Occipital lobe (tissue), 2 donors: ENCODE data around the gene TNS3. TPM values are rescaled to one million over a fixed set of nuclear protein-coding genes. Genes with fewer than 3 reads are reported as not detected.
"Not testable (repeated sequence)": the region's sequence is repeated elsewhere in the genome, so short reads cannot be mapped to it uniquely, and the experiment has no call there.

ENCODE experiments used
- DNase-seq: peaks from one replicate; lab custom pipeline; 2025; lab: John Stamatoyannopoulos, UW
- total RNA-seq: library from RNA; depleted of rRNA; stranded (reverse); fragments of >200 nt; gene quantifications from one replicate; pipeline ENCODE4 v1.2.3, GENCODE V29; 2014

TNS3 gene
- total RNA-seq, 1 donor from 2014 or later: 7.5 TPM

DNA sequence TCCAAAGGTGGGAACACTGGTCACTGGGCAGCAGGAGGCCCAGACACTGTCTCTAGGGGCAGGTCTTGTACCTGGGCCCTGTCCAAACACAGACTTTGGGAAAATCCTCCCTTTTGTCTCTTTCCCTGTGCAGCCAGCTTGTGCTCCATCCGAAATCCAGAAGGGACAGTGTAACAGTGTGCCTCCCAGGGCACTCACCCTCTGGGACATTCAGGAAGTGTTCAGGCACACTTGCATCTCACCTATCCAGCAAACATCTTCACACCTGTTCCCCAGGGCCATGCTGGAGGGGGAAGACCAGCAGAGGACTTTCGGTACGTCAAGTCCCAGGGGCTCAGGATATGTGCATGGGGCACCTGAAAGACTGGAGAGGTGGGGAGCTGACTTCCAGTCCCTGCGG, 38.9 kb downstream of the TNS3 start:
- DNase-seq: no peak

DNA sequence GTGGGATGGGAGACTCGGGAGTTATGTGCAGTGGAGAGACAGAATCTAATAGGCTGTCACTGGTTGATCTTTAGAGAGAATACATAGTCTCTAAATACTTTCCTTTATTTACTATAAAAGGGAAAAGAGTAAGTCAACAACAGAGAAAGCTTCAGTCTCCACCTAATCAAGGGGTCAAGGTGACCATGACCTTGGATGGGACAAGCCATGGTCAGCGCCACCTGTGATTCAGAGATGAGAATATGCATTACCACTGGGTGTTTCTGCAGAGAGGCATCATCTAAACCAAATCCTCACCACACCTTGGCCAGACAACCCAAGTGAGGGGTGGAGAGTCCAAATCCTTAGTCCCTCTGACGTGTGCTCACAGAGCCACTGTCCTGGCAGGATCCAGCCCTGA, 39.9 kb downstream of the TNS3 start:
- DNase-seq: no peak

DNA sequence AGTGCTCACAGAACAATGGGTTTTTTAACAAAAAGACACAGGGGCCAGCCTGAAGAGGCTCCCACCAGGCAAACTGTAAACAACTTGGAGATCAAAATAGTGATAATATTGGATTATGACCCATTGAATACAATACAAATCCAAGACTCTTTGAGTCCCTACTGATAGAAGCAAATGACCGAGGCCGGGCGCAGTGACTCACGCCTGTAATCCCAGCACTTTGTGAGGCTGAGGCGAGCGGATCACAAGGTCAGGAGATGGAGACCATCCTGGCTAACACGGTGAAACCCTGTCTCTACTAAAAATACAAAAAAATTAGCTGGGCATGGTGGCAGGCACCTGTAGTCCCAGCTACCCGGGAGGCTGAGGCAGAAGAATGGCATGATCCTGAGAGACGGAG, 40.4 kb downstream of the TNS3 start:
- not testable (repeated sequence) for DNase-seq

DNA sequence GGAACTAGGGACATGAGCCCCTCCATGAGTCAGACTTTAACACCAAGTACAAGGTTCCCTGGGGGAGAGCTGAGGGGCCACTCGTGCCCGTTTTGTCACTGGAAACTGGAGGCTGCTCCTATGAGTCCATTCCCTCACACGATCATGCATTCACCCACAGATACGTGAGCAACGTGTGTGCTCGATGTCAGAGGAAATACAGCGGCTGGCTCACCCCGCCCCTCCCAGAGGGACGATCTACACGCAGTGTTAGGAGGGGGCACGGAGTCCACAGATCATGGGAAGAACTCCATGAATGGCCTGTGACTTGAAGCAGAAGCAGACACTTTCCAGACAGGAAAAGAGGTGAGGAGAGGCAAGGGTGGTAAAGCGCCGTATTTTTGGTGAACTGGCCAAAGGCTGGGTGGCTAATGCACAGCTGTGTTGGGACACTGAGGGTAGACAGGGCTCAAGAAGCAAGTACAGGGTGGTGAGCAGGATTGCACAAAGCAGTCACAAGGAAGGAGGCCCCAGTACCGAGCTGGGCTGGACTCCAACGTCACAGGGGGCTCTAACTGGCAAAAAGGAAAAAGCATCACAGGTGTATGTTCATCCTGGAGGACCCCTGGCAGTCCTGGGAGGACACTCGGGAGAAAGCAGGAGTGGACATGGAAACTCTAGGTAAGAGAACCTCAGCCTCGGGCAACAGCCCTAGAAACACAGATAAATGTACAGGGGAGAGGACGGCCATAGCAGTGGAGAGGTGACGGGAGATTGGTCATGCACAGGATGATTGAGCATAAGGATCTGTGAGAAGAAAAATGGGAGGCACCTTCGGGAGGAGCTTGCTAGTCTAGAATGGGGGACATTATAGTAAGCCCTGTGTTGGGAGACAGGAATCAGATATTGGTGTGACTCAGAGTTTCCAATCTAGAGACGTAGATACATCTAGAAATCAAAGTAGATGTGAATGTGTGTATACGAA, 41.2 kb downstream of the TNS3 start:
- no peak for DNase-seq

DNA sequence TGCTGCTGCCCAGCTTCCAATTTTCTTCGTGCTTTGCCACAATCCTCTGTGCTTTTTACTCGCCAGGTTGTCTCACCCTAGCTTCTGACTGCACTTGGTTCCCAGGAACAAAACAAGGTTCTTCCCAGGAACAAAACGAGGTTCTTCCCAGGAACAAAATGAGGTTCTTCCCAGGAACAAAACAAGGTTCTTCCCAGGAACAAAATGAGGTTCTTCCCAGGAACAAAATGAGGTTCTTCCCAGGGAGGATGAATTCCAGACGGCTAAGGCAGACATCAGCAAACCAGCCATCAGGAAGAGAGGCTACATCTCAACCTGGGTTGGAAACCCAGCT, 41.9 kb downstream of the TNS3 start:
- DNase-seq: no peak

DNA sequence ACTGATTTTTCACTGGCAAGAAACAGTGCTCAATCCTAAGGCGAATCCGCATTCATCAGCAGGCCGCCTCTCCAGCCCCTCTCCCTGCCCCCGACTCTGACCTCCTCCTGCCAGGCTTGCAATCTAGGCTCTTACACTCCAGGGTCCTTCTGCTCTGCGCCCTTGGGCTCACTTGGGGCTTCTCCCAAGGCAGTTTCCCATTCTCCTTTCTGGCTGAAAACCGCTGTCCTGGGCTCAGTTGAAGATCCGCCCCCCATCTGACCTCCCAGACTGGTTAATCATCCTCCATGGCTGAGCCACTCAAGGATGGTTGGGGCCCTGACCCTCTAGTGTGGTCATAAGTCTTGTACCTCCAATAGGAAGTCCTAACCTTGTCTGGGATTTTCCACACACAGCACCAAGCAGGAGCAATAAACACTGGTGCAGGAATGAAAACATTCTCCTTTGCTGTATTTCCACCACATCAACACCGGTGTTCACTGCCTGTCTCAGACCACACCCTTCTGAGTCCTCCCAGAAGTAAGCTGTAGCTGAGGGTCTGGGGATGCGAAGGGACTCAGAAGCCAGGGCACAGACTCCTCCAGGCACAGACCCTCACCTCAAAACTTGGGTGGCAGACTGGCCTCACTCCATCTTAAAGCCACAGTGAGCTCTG, 42.4 kb downstream of the TNS3 start:
- DNase-seq: no peak

DNA sequence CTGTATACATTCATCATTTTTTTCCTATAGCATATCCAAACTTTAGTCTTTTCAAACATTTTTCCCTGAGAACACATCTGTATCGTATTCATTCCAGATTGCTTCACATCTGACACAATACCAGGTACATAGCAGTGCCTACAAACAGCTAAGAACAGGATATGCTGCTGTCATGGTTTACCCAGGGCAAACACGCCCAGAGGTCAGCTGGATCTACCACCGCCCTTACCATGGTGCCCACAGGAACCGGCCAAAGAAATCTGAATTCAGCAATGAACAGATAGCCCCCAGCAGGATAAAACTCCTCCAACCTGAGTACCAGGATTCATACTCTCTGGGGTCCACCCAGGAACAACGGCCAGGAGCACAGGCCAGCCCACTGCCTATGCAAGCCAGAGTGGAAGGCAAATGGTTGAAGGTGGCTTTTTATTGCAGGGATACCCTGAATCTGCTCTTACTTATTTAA, 43.0 kb downstream of the TNS3 start:
- DNase-seq: no peak

DNA sequence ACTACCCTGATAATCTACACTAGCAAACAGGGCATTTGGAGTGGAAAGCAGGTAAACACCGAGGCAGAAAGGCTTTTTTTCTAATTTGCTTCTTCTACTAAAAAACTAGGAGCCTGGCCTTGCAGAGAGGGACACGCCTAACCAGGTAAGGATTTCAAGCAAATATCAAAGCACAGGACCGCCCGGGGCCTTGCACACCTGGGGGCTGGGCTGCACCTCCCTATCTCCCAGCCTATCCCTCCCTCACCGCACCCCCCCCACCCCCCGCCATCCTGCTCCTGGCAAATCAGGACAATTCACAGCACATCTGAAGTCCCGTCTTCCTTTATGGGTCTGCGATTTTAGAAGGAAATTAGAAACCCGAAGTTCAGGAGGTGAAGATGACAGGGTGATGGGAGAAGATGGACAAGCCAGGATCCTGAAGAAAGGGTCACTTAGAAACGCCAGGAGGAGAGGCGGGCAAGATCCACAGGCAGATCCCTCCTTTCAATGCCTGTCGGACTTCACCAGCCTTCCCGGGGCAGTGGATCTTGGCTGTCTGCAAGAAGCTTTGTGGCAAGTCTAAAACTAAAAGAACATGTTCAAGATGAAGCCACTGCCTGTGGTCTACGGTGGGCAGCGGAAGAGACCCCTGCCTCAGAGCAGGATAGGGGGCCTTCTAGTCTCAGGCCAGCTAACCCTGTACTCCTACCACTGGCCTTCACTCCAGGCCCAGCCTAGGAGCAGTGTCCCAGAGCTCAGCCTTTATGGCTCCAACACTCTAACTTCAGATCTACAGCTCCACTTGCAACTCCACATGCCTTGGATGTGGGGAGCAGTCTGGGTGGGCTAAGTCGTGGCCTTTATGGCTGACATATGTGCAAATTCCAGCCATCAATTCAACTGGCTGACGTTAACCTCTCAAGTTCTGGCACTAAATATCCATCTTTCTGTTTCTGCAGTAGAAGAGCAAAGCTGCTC, 43.9 kb downstream of the TNS3 start:
- no peak for DNase-seq

DNA sequence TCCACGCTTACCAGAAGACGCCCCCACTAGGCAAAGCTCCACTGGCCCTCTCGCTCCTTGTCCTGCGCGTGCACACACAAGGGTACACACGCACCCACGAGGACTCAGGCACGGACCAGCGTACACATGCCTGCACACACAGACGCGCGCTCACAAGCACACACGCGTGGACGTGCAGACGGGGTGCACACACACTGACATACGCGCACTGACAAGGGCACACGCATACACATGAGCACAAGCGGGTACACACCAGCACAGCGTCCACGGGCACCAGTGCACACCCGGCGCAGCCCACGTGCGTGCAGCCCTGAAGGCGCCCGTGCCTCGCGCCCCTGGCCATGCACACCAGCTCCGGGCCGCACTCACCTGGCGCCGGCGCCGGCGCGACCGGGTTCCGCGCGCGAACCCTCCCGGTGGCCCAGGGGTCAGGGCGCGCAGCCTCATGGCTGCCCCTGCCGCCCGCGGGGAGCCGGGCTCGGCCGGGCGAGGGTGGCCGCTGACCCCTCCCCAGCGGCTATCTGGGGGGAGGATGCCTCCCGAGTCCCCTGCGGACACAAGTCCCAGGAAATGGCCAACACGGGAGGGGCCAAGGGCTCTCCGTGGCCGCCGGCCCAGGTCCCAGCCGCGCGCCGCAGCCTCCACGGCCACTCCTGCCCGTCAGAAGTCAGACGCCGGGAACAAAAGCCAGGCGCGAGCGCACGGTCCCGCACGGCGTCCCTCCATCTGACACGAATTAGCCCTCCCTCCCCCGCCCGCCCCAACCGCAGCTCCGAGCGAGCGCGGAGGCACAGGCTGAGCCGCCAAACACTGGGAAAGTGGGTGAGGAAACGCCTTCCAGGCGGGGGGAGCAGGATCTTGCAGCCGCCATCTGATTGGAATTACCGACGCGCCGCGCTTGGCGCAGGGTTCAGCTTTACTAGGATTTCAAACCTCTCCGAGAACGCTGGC, 45.0 kb downstream of the TNS3 start:
- DNase-seq: no peak

DNA sequence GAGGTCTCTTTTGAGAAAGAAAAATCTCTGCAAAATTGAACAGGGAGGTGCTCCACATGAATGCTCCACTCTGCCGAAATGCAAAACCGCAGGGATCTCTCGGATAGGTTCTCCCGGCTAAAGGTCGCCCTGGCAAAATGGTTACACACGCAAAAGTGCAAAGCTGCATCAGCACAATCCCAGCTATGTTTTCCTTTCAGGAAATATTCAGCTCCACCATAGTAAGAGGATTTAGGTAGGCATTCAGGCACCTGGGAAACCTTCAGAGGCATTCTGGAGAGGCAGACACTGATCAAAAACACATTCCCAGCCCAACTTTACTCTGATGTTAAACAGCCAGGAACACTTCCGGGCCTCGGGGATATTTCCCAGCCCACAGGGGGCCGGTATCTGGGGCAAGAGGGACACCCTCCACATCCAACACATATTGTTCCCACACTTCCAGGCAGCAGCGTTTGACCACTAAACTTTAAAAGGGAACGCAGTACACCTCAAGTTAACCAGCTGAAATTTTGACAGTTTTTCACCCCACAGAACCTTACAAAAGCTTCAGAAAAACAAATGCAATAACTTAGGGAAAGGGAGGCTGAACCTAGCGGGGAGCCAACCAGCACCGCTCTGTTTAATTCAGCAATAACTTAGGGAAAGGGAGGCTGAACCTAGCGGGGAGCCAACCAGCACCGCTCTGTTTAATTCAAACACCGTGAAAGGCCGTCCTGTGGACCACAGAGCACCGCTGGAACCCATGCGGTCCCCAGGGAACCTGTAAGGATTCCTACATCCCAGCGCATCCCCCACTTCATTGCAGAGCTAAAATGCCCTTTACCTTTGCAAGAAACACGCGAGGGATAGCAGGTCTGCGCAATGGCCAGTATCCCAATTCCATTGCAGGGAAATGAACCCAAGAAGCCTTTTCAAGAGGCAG, 45.9 kb downstream of the TNS3 start:
- no peak for DNase-seq

DNA sequence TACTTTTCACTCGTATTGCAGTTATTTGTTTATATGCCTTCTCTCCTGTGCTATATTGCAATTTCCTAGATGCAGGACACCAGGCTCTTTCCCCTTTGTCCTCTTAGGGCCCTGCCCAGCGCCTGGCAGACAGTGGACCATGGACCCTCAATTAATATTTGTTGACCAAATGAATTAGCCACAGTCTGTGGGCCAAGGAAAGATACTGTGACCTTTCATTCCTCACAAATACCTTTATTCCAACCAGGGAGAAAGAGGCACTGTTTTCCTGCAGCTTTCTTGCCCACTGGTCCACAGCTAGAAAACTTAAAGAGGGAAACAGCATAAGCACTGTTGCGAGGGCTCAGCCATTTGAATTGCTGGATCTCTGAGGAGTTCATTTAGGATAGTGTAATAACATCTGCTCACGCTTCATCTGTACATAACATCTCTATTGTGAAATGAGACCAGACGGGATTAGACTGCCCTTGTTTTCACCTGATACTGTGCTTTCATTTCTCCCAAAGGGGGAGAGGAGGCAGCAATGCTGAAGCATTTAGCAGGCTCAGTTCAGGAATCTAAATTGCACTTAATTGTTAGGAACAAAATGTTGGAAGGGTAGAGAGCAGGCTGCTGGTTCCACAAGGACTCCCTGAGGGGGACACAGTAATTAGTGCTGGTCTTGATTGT, 46.7 kb downstream of the TNS3 start:
- no peak for DNase-seq

DNA sequence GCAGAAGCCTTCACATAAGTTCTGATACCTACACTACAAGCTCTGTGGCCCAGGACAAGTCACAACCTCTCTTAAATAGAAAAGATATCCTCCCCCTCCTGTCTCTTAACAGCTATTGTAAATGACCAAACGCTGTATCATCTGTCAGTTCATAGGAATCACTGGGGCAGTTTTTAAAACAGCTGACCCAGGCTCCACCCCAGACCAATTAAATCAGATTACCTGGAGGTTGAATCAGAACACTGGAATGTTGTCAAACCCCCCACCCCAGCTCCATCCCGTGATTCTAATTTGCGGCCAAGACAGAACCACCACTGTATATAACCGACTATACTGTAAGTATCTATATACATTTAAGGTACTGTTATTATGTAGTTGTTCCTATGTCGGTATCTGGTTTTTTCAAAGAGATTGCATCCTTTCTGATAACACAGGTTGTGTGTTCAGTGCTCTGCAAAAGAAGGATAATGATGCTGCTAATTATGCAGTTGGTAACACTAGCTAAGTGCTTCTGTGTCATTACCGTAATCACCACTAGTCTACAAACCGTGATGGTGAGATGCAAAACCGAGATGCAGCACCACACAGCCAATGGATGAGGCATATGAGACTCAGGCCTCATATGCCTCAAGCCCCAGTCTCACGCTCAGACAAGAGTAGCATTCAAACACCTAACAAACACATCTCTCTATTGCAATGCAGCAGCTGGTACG, 47.4 kb downstream of the TNS3 start:
- DNase-seq: no peak

DNA sequence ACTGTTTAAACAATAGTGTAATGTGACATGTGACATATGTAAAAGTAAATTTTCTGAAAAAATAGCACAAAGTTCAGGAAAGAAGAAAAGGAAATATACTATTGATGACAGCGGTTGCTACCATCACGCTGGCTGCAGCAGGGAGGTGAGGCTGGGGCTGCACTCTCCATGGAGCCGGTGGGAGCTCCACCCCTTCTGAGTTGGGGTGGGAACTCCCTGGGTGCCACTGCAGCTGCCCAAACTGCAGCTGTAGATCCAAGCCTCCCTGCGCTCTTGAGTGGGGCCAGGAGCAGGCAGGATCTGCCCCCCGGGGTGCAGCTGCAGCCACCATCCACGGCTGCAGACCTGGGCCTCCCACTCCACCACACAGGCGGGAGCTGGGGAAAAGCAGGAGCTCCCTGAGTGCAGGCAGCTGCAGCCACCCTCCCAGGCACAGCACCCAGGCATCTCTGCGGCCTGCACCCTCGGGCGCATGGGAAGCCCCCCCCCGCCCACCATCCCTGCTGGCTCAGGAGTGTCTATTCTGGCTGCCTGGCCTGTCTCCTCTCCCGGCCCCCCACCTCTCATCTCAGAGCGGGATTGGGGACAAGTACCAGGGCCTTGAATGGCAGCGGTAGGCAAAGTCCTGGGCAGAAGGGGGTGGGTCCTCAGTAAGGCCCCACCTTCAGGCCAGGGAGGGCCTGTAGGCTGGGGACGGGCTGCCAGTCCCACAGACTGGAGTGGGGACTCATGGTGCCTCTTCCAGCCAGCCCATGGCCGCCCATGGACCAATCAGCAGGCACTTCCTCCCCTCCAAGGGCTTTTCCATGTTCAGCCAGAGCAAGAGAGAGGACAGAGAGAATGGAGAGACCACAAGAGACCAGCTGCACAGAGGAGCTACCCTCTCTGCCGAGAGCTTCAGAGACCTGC, 50.1 kb downstream of the TNS3 start:
- no peak for DNase-seq

DNA sequence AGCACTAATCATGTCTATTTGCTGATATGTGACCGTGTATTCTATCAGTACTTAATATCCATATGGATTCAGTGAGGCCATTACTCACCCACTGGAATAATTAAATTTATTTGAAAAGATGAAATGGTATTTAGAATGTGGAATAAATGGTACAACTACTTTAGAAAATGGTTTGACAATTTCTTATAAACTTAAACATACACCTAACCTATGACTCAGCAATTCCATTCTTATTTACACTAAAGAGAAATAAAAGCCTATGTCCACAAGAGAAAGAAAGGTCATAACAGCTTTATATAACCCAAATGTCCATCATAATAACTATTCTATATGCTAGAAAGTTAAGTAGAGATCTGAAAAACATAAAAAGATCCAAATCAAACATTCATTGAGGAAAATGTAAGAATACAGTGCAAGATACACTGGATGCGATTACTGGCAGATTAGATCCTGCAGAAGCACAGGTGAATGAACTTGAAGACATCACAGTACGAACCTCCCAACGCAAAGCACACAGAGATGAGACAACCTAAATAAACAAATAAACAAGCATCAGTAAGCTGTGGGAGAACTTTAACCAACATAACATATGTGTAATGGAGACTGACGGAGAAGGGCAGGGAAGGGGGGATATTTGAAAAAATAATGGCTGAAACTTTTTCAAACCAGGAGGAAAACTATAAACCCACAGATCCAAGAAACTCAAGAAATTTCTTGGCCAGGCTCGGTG, 51.9 kb downstream of the TNS3 start:
- no peak for DNase-seq

DNA sequence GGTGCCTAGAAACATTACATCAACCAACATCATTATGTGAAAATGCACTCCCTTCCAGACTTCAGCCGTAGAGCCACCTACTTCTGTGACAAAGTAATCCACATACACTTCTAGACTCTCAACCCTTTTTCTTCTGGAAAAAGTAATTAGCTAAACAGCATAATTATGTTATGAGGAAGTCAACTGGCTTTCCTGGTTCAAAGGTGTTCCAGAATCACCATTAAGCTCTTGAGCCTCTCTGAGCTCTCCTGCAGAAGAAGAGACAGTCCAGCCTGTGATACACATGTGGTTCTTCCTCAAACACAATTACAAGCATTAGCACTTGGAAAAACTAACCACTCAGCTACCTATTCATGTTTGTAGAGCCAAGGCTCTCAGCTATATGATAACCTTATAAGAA, 52.5 kb downstream of the TNS3 start:
- no peak for DNase-seq

DNA sequence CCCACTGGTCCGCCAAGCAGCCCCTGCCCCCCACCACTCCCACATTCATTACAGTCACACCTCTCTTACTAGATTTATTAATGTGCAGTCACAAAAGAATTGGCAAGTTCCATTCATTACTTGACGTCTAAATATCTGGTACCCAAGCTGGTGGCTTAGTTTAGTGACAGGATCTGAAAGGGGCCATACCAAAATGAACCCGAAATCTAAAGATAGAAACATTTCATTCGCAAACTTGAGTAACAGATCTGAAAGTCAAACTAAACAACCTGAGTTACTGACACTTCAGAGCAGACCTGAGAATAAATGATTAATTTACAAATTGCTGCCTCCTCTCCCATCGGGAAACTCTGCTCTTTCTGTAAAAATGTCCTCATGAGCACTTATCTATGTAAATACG, 53.4 kb downstream of the TNS3 start:
- no peak for DNase-seq

DNA sequence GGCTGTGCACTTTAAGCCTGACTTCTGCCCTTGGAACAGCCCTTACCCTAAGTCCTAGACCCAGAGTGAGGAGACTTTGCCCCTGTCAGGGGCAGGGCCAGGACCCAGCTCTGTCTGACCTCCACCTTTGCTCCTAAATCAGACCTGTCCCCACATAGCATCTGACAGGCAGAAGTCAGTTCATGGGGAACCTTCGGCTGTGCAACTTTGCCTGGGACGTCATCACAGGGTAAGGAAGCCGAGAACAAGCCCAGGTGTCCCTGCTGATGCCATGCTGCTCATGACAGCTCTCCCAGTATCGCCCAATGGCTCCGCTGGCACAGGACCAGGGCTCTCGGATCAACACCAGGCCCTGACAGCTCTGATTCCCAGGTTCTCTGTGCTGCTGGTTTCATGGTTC, 55.4 kb downstream of the TNS3 start:
- DNase-seq: no peak
